ENCODE results near the gene SOCS1.

Gene SOCS1

GRCh38 chr16:11242658-11243057, 13.3 kb downstream of the SOCS1 start:
- no peak for DNase-seq

GRCh38 chr16:11241480-11242204, 14.4 kb downstream of the SOCS1 start:
- DNase-seq: no peak

- DNase-seq: no peak
Measured at GRCh38 chr16:11240636-11241473, 15.1 kb downstream of the SOCS1 start.

- DNase-seq: no peak
Measured at GRCh38 chr16:11239644-11240632, 16.1 kb downstream of the SOCS1 start.

GRCh38 chr16:11238272-11239202, 17.5 kb downstream of the SOCS1 start:
- no peak for DNase-seq

GRCh38 chr16:11236461-11237254, 19.3 kb downstream of the SOCS1 start:
- no peak for DNase-seq

- DNase-seq: no peak
Measured at GRCh38 chr16:11235703-11235991, 20.4 kb downstream of the SOCS1 start.

- DNase-seq: no peak
Measured at GRCh38 chr16:11234884-11235702, 20.9 kb downstream of the SOCS1 start.

- DNase-seq: no peak
Measured at GRCh38 chr16:11233727-11234376, 22.2 kb downstream of the SOCS1 start.

GRCh38 chr16:11232852-11233726, 22.9 kb downstream of the SOCS1 start:
- DNase-seq: no peak

GRCh38 chr16:11232302-11232851, 23.6 kb downstream of the SOCS1 start:
- no peak for DNase-seq

- DNase-seq: no peak
Measured at GRCh38 chr16:11231367-11231970, 24.5 kb downstream of the SOCS1 start.

- DNase-seq: no peak
Measured at GRCh38 chr16:11229906-11230305, 26.1 kb downstream of the SOCS1 start.

GRCh38 chr16:11229432-11229831, 26.6 kb downstream of the SOCS1 start:
- no peak for DNase-seq

- DNase-seq: no peak
Measured at GRCh38 chr16:11225677-11226549, 30.1 kb downstream of the SOCS1 start.

- no peak for DNase-seq
Measured at GRCh38 chr16:11224894-11225676, 30.9 kb downstream of the SOCS1 start.
